BLaER1 (cell line): Measurements from ENCODE around the gene ZNF217.
"Not testable (repeated sequence)": the region's sequence is repeated elsewhere in the genome, so short reads cannot be mapped to it uniquely, and the experiment has no call there.

Experiments
- H3K27ac ChIP-seq: shearing (Covaris generic); formaldehyde crosslinking; 2 replicates; pipeline ENCODE4 v1.8.1; 2022
- H3K27me3 ChIP-seq: shearing (Covaris generic); formaldehyde crosslinking; 2 replicates; pipeline ENCODE4 v1.8.1; 2022
- H3K36me3 ChIP-seq: shearing (Covaris generic); formaldehyde crosslinking; 2 replicates; pipeline ENCODE4 v1.8.1; 2022
- H3K4me1 ChIP-seq: shearing (Covaris generic); formaldehyde crosslinking; 2 replicates; pipeline ENCODE4 v1.8.1; 2022
- H3K4me2 ChIP-seq: shearing (Covaris generic); formaldehyde crosslinking; 2 replicates; pipeline ENCODE4 v1.8.1; 2022
- H3K4me3 ChIP-seq: shearing (Covaris generic); formaldehyde crosslinking; 2 replicates; pipeline ENCODE4 v1.8.1; 2022
- H3K9ac ChIP-seq: shearing (Covaris generic); formaldehyde crosslinking; 2 replicates; pipeline ENCODE4 v1.8.1; 2022
- H3K9me3 ChIP-seq: shearing (Covaris generic); formaldehyde crosslinking; 2 replicates; pipeline ENCODE4 v1.8.1; 2022
- H4K20me1 ChIP-seq: shearing (Covaris generic); formaldehyde crosslinking; 2 replicates; pipeline ENCODE4 v1.8.1; 2022
- Cebpa-rat ChIP-seq: shearing (Covaris generic); IDR thresholded peaks from 2 replicates; pipeline ENCODE4 v1.8.1; 2022

Gene ZNF217

DNA sequence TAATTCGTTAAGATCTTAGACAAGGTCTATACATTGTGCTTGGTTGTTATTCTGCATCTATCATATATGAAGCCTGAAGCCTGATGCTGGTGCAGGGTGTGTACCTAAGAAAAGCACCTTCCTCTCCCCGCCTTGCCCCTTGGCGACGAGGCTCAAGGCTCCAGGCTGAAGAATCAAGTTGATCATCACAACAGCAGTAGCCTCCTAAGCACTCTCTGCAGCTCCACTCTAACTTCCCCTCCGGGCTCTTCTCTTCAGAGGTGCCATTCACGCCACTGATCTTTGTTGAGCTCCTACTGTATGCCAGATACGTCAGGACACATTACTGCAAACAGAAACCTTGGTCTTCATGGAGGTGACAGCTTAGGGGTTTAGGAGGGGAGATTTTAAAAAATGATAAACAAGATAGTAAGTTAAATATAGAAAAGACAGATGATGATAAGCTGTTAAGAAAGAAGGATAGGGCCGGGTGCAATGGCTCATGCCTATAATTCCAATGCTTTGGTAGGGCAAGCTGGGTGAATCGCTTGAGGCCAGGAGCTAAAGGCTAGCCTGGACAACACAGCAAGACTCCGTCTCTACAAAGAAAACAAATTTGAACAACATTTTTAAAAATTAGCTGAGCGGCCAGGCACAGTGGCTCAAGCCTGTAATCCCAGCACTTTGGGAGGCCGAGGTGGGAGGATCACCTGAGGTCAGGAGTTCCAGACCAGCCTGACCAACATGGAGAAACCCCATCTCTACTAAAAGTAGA lies 38.4 kb upstream of the ZNF217 start:
- Histone ChIP-seq H3K27me3 (no peaks in the 10 kb centered on the region), H3K27ac (no peak overlapping the region), H4K20me1 (no peaks in the 10 kb centered on the region), H3K4me1 (peaks cover 23% of the 10 kb centered on the region), H3K4me3 (no peak overlapping the region), H3K4me2 (no peak overlapping the region), H3K36me3 (no peaks in the 10 kb centered on the region), H3K9me3 (no peaks in the 10 kb centered on the region), H3K9ac (no peak overlapping the region)
- no peak for TF ChIP-seq Cebpa-rat

DNA sequence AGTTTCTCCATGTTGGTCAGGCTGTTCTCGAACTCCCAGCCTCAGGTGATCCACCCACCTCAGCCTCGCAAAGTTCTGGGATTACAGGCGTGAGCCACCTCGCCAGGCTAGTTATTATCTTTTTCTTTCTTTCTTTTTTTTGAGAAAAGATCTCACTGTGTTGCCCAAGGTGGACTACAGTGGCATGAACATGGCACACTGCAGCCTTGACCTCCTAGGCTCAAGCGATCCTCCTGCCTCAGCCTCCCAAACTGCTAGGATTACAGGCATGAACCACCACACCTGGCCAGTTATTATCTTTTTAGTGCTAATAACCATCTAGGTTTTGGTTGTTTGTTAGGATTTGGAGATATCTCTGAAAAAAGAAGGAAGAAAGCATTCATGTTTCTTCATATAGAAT lies 35.8 kb upstream of the ZNF217 start:
- Histone ChIP-seq H3K27ac (no peak overlapping the region), H3K9ac (no peak overlapping the region), H3K4me1 (peaks cover 6% of the 10 kb centered on the region), H4K20me1 (no peaks in the 10 kb centered on the region), H3K9me3 (no peaks in the 10 kb centered on the region), H3K4me3 (no peak overlapping the region), H3K4me2 (no peak overlapping the region), H3K36me3 (no peaks in the 10 kb centered on the region), H3K27me3 (no peaks in the 10 kb centered on the region)
- no peak for TF ChIP-seq Cebpa-rat

DNA sequence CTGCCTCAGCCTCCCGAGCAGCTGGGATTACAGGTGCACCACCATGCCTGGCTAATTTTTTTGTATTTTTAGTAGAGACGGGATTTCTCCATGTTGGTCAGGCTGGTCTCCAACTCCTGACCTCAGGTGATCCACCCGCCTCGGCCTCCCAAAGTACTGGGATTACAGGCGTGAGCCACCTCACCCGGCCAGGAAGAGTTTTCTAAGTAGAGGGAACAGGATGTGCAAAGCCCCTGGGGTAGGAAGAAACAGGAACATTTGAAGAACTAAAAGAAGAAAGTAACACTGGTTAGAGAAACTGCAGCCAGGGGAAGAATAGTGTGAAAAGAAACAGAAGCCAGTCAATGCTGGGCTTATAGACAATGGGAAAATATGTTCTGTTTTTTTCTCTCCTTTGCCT lies 35.1 kb upstream of the ZNF217 start:
- H3K9me3 ChIP-seq, H3K4me2 ChIP-seq, H3K9ac ChIP-seq, H3K27me3 ChIP-seq, H4K20me1 ChIP-seq, H3K4me3 ChIP-seq, H3K27ac ChIP-seq, H3K36me3 ChIP-seq: not testable (repeated sequence)
- H3K4me1 ChIP-seq: peaks cover 12% of the 10 kb centered on the region

GRCh38 chr20:53628076-53628475 lies 34.4 kb upstream of the ZNF217 start:
- Histone ChIP-seq H4K20me1 (no peaks in the 10 kb centered on the region), H3K36me3 (no peaks in the 10 kb centered on the region), H3K4me1 (peaks cover 17% of the 10 kb centered on the region), H3K9me3 (no peaks in the 10 kb centered on the region), H3K4me2 (no peak overlapping the region), H3K4me3 (no peak overlapping the region), H3K27me3 (no peaks in the 10 kb centered on the region), H3K9ac (no peak overlapping the region), H3K27ac (no peak overlapping the region)
- TF ChIP-seq Cebpa-rat: no peak

DNA sequence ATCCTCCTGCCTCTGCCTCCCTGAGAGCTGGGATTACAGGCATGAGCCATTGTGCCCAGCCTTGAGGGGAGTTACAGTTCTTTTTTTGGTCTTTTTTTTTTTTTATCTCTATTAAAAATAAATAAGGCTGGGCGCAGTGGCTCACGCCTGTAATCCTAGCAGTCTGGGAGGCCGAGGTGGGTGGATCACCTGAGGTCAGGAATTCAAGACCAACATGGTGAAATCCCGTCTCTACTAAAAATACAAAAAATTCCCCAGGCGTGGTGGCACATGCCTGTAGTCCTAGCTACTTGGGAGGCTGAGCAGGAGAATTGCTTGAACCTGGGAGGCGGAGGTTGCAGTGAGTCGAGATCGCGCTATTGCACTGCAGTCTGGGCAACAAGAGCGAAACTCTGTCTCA lies 33.4 kb upstream of the ZNF217 start:
- H3K4me2 ChIP-seq, H3K27me3 ChIP-seq, H3K9ac ChIP-seq, H4K20me1 ChIP-seq, H3K27ac ChIP-seq, H3K4me3 ChIP-seq, H3K36me3 ChIP-seq, H3K9me3 ChIP-seq: not testable (repeated sequence)
- H3K4me1 ChIP-seq: peaks cover 28% of the 10 kb centered on the region

GRCh38 chr20:53626584-53626983 lies 32.9 kb upstream of the ZNF217 start:
- H3K9ac ChIP-seq: no peak overlapping the region
- H4K20me1 ChIP-seq: no peaks in the 10 kb centered on the region
- H3K27ac ChIP-seq: no peak overlapping the region
- no peaks in the 10 kb centered on the region for H3K9me3 ChIP-seq
- no peak overlapping the region for H3K4me3 ChIP-seq
- peaks cover 32% of the 10 kb centered on the region for H3K4me1 ChIP-seq
- no peak overlapping the region for H3K4me2 ChIP-seq
- H3K27me3 ChIP-seq: no peaks in the 10 kb centered on the region
- no peaks in the 10 kb centered on the region for H3K36me3 ChIP-seq
- no peak for TF ChIP-seq Cebpa-rat

DNA sequence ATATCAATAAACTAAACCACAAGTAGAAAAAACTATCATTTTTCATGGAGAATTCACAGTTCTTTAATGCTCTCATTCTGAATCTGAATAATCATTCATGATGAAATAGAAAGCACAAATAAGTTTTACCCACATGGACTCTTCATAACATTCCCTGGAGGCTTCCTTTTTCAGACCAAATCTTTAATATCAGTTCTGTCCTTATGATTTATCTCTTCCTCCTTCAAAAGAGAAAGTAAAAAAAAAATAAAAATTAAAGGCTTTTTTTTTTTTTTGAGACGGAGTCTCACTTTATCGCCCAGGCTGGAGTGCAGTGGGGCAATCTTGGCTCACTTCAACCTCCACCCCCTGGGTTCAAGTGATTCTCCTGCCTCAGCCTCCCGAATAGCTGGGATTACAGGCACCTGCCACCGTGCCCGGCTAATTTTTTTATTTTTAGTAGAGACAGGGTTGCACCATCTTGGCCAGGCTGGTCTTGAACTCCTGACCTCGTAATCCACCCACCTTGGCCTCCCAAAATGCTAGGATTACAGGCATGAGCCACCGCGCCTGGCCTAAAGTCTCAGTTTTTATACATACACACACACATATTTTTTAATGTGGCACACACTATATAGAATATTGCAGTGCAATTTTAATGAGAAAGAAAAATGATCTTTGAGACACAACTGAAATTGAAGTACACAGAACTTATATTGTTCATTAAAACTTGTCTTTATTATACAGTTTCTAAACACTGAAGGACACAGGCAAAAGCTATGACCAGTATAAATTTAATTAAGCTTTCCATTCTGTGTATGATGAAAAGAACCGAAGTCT lies 31.9 kb upstream of the ZNF217 start:
- no peaks in the 10 kb centered on the region for H4K20me1 ChIP-seq
- no peak overlapping the region for H3K4me2 ChIP-seq
- H3K9ac ChIP-seq: no peak overlapping the region
- H3K4me1 ChIP-seq: peaks cover 43% of the 10 kb centered on the region
- TF ChIP-seq Cebpa-rat: no peak
- H3K4me3 ChIP-seq: no peak overlapping the region
- no peak overlapping the region for H3K27ac ChIP-seq
- H3K27me3 ChIP-seq: no peaks in the 10 kb centered on the region
- H3K36me3 ChIP-seq: no peaks in the 10 kb centered on the region
- H3K9me3 ChIP-seq: no peaks in the 10 kb centered on the region

DNA sequence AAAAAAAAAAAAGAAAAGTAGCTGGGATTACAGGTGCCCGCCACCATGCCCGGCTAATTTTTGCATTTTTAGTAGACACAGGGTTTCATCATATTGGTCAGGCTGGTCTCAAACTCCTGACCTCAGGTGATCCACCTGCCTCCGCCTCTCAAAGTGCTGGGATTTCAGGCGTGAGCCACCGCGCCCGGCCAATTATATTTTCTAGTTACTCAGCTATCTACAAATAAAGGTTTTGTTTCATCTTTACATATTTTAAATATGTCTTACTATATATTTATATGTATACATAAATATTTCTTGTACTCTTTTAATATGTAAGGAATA lies 31.2 kb upstream of the ZNF217 start:
- not testable (repeated sequence) for H3K36me3 ChIP-seq, H4K20me1 ChIP-seq, H3K9ac ChIP-seq, H3K9me3 ChIP-seq, H3K4me2 ChIP-seq, H3K27ac ChIP-seq, H3K27me3 ChIP-seq, H3K4me3 ChIP-seq
- H3K4me1 ChIP-seq: peaks cover 49% of the 10 kb centered on the region

GRCh38 chr20:53623454-53624211 lies 30.0 kb upstream of the ZNF217 start:
- no peaks in the 10 kb centered on the region for H3K9me3 ChIP-seq
- H3K27me3 ChIP-seq: no peaks in the 10 kb centered on the region
- peak overlapping the region; percentile 89 for H3K27ac ChIP-seq
- no peaks in the 10 kb centered on the region for H4K20me1 ChIP-seq
- H3K9ac ChIP-seq: peak overlapping the region; percentile 80
- H3K36me3 ChIP-seq: no peaks in the 10 kb centered on the region
- H3K4me2 ChIP-seq: peak overlapping the region; percentile 80
- H3K4me1 ChIP-seq: peaks cover 60% of the 10 kb centered on the region
- H3K4me3 ChIP-seq: peak overlapping the region; percentile 49
- no peak for TF ChIP-seq Cebpa-rat

GRCh38 chr20:53623134-53623453 lies 29.5 kb upstream of the ZNF217 start:
- H3K4me1 ChIP-seq: peaks cover 60% of the 10 kb centered on the region
- H3K9me3 ChIP-seq: no peaks in the 10 kb centered on the region
- peak overlapping the region; percentile 80 for H3K9ac ChIP-seq
- no peaks in the 10 kb centered on the region for H3K27me3 ChIP-seq
- no peaks in the 10 kb centered on the region for H3K36me3 ChIP-seq
- peak overlapping the region; percentile 89 for H3K27ac ChIP-seq
- H4K20me1 ChIP-seq: no peaks in the 10 kb centered on the region
- H3K4me3 ChIP-seq: peak overlapping the region; percentile 49
- peak overlapping the region; percentile 80 for H3K4me2 ChIP-seq
- TF ChIP-seq Cebpa-rat: no peak
